ENCODE measurements around the gene TMEM163.

GRCh38 chr2:134441153-134441863, 277.5 kb downstream of the TMEM163 start:
- no peak for TF ChIP-seq MEIS2 (CRISPR knock-in tag; IDR thresholded peaks at IDR 0.05)
- TF ChIP-seq U2AF1 (optimal IDR thresholded peaks at IDR 0.05; ENCODE audit: low read depth, low read length), result no peak
- no peak for TF ChIP-seq CTCF (CRISPR knock-in tag; IDR thresholded peaks at IDR 0.05)
- no peak for TF ChIP-seq ZNF354B (CRISPR knock-in tag; IDR thresholded peaks at IDR 0.05)
- TF ChIP-seq HNRNPUL1 (IDR thresholded peaks at IDR 0.05; ENCODE audit: low read depth, low read length), result no peak
- no peak for TF ChIP-seq PCBP1 (IDR thresholded peaks at IDR 0.05; ENCODE audit: borderline replicate concordance, low read depth, low read length)
- TF ChIP-seq POLR2A (IDR thresholded peaks at IDR 0.05; ENCODE audit: insufficient read depth in 1 of 2, low read depth in 2 of 2, low read length in 2 of 2), result no peak
- no peak for TF ChIP-seq ZNF24 (IDR thresholded peaks at IDR 0.05)
- no peak for TF ChIP-seq ATF2 (CRISPR knock-in tag; IDR thresholded peaks at IDR 0.05)
- TF ChIP-seq ZNF337 (CRISPR knock-in tag; IDR thresholded peaks at IDR 0.05; ENCODE audit: borderline replicate concordance, low read depth), result no peak

All from HepG2 (cell line).